Left lung (tissue), 10 donors: Measurements from ENCODE around the gene GSTM3. TPM values are rescaled to one million over a fixed set of nuclear protein-coding genes. Genes with fewer than 3 reads are reported as not detected.
"Not testable (repeated sequence)": the region's sequence is repeated elsewhere in the genome, so short reads cannot be mapped to it uniquely, and the experiment has no call there.

ENCODE experiments used
- ATAC-seq: fragments of 200-7000 bp; cut with Tn5 transposase; one replicate; pipeline ENCODE4 v1.9.1; 2020; ENCODE audit warnings: moderate library complexity
- DNase-seq, 4 donors: peaks; one replicate each; pipeline ENCODE4 v3.0.0-alpha.2; 2013 to 2020
- H3K27ac ChIP-seq, 2 donors: fragments of 200-600 bp; sonication (generic) in 1 of 2; one replicate each; pipeline versions ENCODE4 v1.5.0 to v1.8.0; 2020 to 2021
- H3K27me3 ChIP-seq, 2 donors: fragments of 200-600 bp; sonication (generic) in 1 of 2; one replicate each; pipeline versions ENCODE4 v1.5.0 to v1.8.0; 2020 to 2021
- H3K36me3 ChIP-seq, 2 donors: fragments of 200-600 bp; sonication (generic) in 1 of 2; one replicate each; pipeline versions ENCODE4 v1.5.0 to v1.8.0; 2020 to 2021
- H3K4me1 ChIP-seq, 2 donors: fragments of 200-600 bp; one replicate each; pipeline ENCODE4 v1.8.0; 2021
- H3K4me3 ChIP-seq, 2 donors: fragments of 200-600 bp; sonication (generic) in 1 of 2; one replicate each; pipeline versions ENCODE4 v1.5.0 to v1.8.0; 2020 to 2021; ENCODE audit warnings: mild to moderate bottlenecking in 1 of 2
- H3K9me3 ChIP-seq, 2 donors: fragments of 200-600 bp; sonication (generic) in 1 of 2; one replicate each; pipeline versions ENCODE4 v1.5.0 to v1.8.0; 2020 to 2021
- CTCF ChIP-seq, 2 donors: fragments of 200-600 bp; sonication (generic) in 1 of 2; IDR thresholded peaks; one replicate each; pipeline versions ENCODE4 v1.5.0 to v1.8.0; 2021; ENCODE audit warnings: antibody characterized with exemption in 2 of 2
- intact Hi-C, 2 donors: fragments of 100-400 bp; cut with DNase I; formaldehyde crosslinking; loops; one replicate each; pipeline versions ENCODE4 v1.11.2 to v1.14.2; 2022
- polyA plus RNA-seq, 6 donors: library from polyadenylated mRNA; unstranded; fragments of 120-200 nt; gene quantifications; one replicate each; pipeline ENCODE4 v1.2.1, GENCODE V29; 2013; ENCODE audit not compliant: insufficient read length in 6 of 6
- total RNA-seq, 2 donors: library from RNA; stranded (reverse); fragmentation: NEBNext Ultra II Directional; extraction: Animal tissue kit (Norgen Biotek cat#: 25700); gene quantifications; one replicate each; pipeline ENCODE4 v1.2.1, GENCODE V29; 2021
- donor health status: DM: no; HTN: yes; CAD: no.
- donor health status: DM: no; HTN: no; CAD: no.

The GSTM3 gene
- total and polyA plus RNA-seq, 8 donors, result 13.8 to 142 (median 104) TPM

GRCh38 chr1:109769330-109770078 lies 28.7 kb upstream of the GSTM3 start:
- Histone ChIP-seq H3K9me3 (no peaks in the 10 kb centered on the region), H3K36me3 (no peaks in the 10 kb centered on the region), H3K27ac (no peak overlapping the region), H3K27me3 (no peaks in the 10 kb centered on the region), H3K4me1 (peaks cover 0 to 6% of the 10 kb centered on the region in 2 donors), H3K4me3 (no peak overlapping the region)
- TF ChIP-seq CTCF (IDR thresholded peaks at IDR 0.05), result no peak
- intact Hi-C loops, result loop anchor here (5.0 to 10.0 kb wide), 4 partner anchors 115 to 225 kb away; partner anchors contain the start of genes AHCYL1 (in 1 of the 2), GNAI3 (in 1 of the 2) and GSTM4 (in 1 of the 2)
- ATAC-seq (no peak), DNase-seq (peak in 2 of 4 donors; percentile 15 to 46)

- Histone ChIP-seq H3K36me3 (no peaks in the 10 kb centered on the region), H3K4me3 (no peak overlapping the region), H3K27ac (no peak overlapping the region), H3K4me1 (peaks cover 0 to 7% of the 10 kb centered on the region in 2 donors), H3K9me3 (no peaks in the 10 kb centered on the region), H3K27me3 (no peaks in the 10 kb centered on the region)
- no peak for TF ChIP-seq CTCF (IDR thresholded peaks at IDR 0.05)
- DNase-seq (peak in 1 of 4 donors; percentile 22), ATAC-seq (no peak)
- intact Hi-C loops, result loop anchor here in 1 of 2 donors (5.0 kb wide), 1 partner anchor 127 kb away; no protein-coding TSS in a partner anchor
Observed at GRCh38 chr1:109768820-109769219, 28.0 kb upstream of the GSTM3 start.

GRCh38 chr1:109768335-109768650 lies 27.5 kb upstream of the GSTM3 start:
- Histone ChIP-seq H3K9me3 (no peaks in the 10 kb centered on the region), H3K4me1 (peaks cover under 1 to 10% of the 10 kb centered on the region in 2 donors), H3K27me3 (no peaks in the 10 kb centered on the region), H3K27ac (no peak overlapping the region), H3K4me3 (no peak overlapping the region), H3K36me3 (no peaks in the 10 kb centered on the region)
- DNase-seq (peak in 2 of 4 donors; percentile 10 to 25), ATAC-seq (no peak)
- no peak for TF ChIP-seq CTCF (IDR thresholded peaks at IDR 0.05)
- intact Hi-C loops, result loop anchor here in 1 of 2 donors (5.0 kb wide), 1 partner anchor 126 kb away; no protein-coding TSS in a partner anchor

- no peaks in the 10 kb centered on the region for H3K27me3 ChIP-seq
- peaks cover 4 to 15% of the 10 kb centered on the region in 2 donors for H3K4me1 ChIP-seq
- intact Hi-C loops, result loop anchor here in 1 of 2 donors (5.0 kb wide), 1 partner anchor 125 kb away; no protein-coding TSS in a partner anchor
- no peaks in the 10 kb centered on the region for H3K9me3 ChIP-seq
- ATAC-seq (no peak), DNase-seq (peak in 1 of 4 donors; percentile 24)
- no peak overlapping the region for H3K4me3 ChIP-seq
- TF ChIP-seq CTCF (IDR thresholded peaks at IDR 0.05), result no peak
- H3K36me3 ChIP-seq, result no peaks in the 10 kb centered on the region
- H3K27ac ChIP-seq, result no peak overlapping the region
Observed at GRCh38 chr1:109767637-109768334, 26.9 kb upstream of the GSTM3 start.

- H3K27me3 ChIP-seq, H3K36me3 ChIP-seq, ATAC-seq, H3K27ac ChIP-seq, H3K4me3 ChIP-seq, H3K9me3 ChIP-seq: not testable (repeated sequence)
- peaks cover 4 to 15% of the 10 kb centered on the region in 2 donors for H3K4me1 ChIP-seq
- DNase-seq, result peak in 2 of 4 donors; percentile 10 to 22
- intact Hi-C loops, result loop anchor here in 1 of 2 donors (5.0 kb wide), 1 partner anchor 125 kb away; no protein-coding TSS in a partner anchor
Observed at GRCh38 chr1:109766991-109767636, 26.3 kb upstream of the GSTM3 start.
